Activated gamma-delta T cell treated with anti-CD3 and anti-CD28 coated beads, Interleukin-2, amount 50 U/mL, for 16 hours (primary cell): ENCODE measurements around the gene SPEM2.
"Not testable (repeated sequence)": the region's sequence is repeated elsewhere in the genome, so short reads cannot be mapped to it uniquely, and the experiment has no call there.

Experiments used
- DNase-seq: peaks from one replicate; pipeline ENCODE4 v3.0.0-alpha.2; 2020; ENCODE audit warnings: low read depth

The SPEM2 gene

GRCh38 chr17:7442142-7442541 is 16.7 kb downstream of the SPEM2 start:
- no peak for DNase-seq

GRCh38 chr17:7443499-7444485 is 18.4 kb downstream of the SPEM2 start:
- DNase-seq: no peak

GRCh38 chr17:7444682-7445618 is 19.5 kb downstream of the SPEM2 start, which contains the start of gene CHRNB1:
Gene CHRNB1 (plus strand): TSS chr17:7445061. CDS start chr17:7445128, 67 bp downstream.
- no peak for DNase-seq

GRCh38 chr17:7445619-7445968 is 20.2 kb downstream of the SPEM2 start:
- no peak for DNase-seq

GRCh38 chr17:7448461-7448860 is 23.0 kb downstream of the SPEM2 start:
- no peak for DNase-seq

- no peak for DNase-seq
Measured at GRCh38 chr17:7459961-7460545, 34.6 kb downstream of the SPEM2 start.

- no peak for DNase-seq
Measured at GRCh38 chr17:7460850-7461660, 35.6 kb downstream of the SPEM2 start.

- no peak for DNase-seq
Measured at GRCh38 chr17:7462474-7463371, 37.3 kb downstream of the SPEM2 start.

- DNase-seq: no peak
Measured at GRCh38 chr17:7463372-7463846, 38.0 kb downstream of the SPEM2 start.

GRCh38 chr17:7464081-7464480 is 38.7 kb downstream of the SPEM2 start:
- no peak for DNase-seq

GRCh38 chr17:7465597-7466275 is 40.3 kb downstream of the SPEM2 start:
- no peak for DNase-seq

- DNase-seq: no peak
Measured at GRCh38 chr17:7466318-7466638, 40.9 kb downstream of the SPEM2 start.

GRCh38 chr17:7466639-7467341 is 41.4 kb downstream of the SPEM2 start:
- no peak for DNase-seq

GRCh38 chr17:7467498-7467897 is 42.1 kb downstream of the SPEM2 start:
- no peak for DNase-seq

- DNase-seq: no peak
Measured at GRCh38 chr17:7468290-7468689, 42.9 kb downstream of the SPEM2 start.

GRCh38 chr17:7468804-7469389 is 43.5 kb downstream of the SPEM2 start:
- DNase-seq: no peak

GRCh38 chr17:7469843-7470242 is 44.4 kb downstream of the SPEM2 start:
- not testable (repeated sequence) for DNase-seq

- not testable (repeated sequence) for DNase-seq
Measured at GRCh38 chr17:7470457-7470973, 45.1 kb downstream of the SPEM2 start.
